HepG2 (cell line): ENCODE data around the gene NPHP4.

Experiments
- ATF2 ChIP-seq: sonication (generic); formaldehyde crosslinking; IDR thresholded peaks from 2 replicates; pipeline ENCODE4 v1.4.0; 2020; ENCODE audit warnings: missing genetic modification reagents
- BRF2 ChIP-seq: sonication (generic); formaldehyde crosslinking; IDR thresholded peaks from 2 replicates; pipeline ENCODE4 v1.8.1; 2022; ENCODE audit warnings: mild to moderate bottlenecking, missing genetic modification reagents
- CTCF ChIP-seq: sonication (generic); formaldehyde crosslinking; IDR thresholded peaks from 2 replicates; pipeline ENCODE4 v1.5.0; 2020; ENCODE audit warnings: mild to moderate bottlenecking, missing genetic modification reagents, moderate library complexity
- ERF ChIP-seq: IDR thresholded peaks from 2 replicates; pipeline ENCODE4 v1.6.1; 2018; ENCODE audit warnings: missing biosample characterization, missing genetic modification reagents
- GABPA ChIP-seq, 2 experiments: IDR thresholded peaks; 2 replicates each; pipeline ENCODE4 v1.6.1; 2011 to 2016; ENCODE audit warnings: low read depth in 2 of 2, low read length in 1 of 2, missing biosample characterization in 1 of 2, missing genetic modification characterization in 1 of 2
- HES4 ChIP-seq: sonication (generic); formaldehyde crosslinking; IDR thresholded peaks from 2 replicates; pipeline ENCODE4 v1.9.0; 2021; ENCODE audit warnings: mild to moderate bottlenecking, missing genetic modification reagents, borderline replicate concordance
- HIC2 ChIP-seq: sonication (generic); formaldehyde crosslinking; IDR thresholded peaks from 2 replicates; pipeline ENCODE4 v1.9.0; 2022; ENCODE audit warnings: low read depth, missing genetic modification reagents
- MED1 ChIP-seq: sonication (generic); formaldehyde crosslinking; IDR thresholded peaks from 2 replicates; pipeline ENCODE4 v1.4.0; 2020; ENCODE audit warnings: missing genetic modification reagents
- MEIS2 ChIP-seq: sonication (generic); formaldehyde crosslinking; IDR thresholded peaks from 2 replicates; pipeline ENCODE4 v1.9.0; 2021; ENCODE audit warnings: mild to moderate bottlenecking, missing genetic modification reagents
- POLR2AphosphoS2 ChIP-seq: IDR thresholded peaks from 2 replicates; pipeline ENCODE4 v1.6.1; 2011; ENCODE audit warnings: low read depth, low read length, improper control_type of control experiment
- SOX6 ChIP-seq, 2 experiments: fragments of 450-650 bp in 1 of 2; sonication (generic) in 1 of 2; formaldehyde crosslinking in 1 of 2; IDR thresholded peaks; 2 replicates each; pipeline versions ENCODE4 v1.4.0 to v1.6.1; 2017 to 2020; ENCODE audit warnings: antibody characterized with exemption in 1 of 2, mild to moderate bottlenecking in 1 of 2, missing genetic modification reagents in 1 of 2
- TGIF2 ChIP-seq: IDR thresholded peaks from 2 replicates; pipeline ENCODE4 v1.6.1; 2016; ENCODE audit warnings: control low read depth, missing compliant biosample characterization
- ZKSCAN1 ChIP-seq: fragments of 150-350 bp; IDR thresholded peaks from 2 replicates; pipeline ENCODE4 v1.6.1; 2014; ENCODE audit warnings: low read length
- TF ChIP-seq, protein P1 (sequence below): sonication (generic); formaldehyde crosslinking; IDR thresholded peaks from 2 replicates; pipeline ENCODE4 v1.4.0; 2020; ENCODE audit warnings: missing genetic modification reagents

DNA sequence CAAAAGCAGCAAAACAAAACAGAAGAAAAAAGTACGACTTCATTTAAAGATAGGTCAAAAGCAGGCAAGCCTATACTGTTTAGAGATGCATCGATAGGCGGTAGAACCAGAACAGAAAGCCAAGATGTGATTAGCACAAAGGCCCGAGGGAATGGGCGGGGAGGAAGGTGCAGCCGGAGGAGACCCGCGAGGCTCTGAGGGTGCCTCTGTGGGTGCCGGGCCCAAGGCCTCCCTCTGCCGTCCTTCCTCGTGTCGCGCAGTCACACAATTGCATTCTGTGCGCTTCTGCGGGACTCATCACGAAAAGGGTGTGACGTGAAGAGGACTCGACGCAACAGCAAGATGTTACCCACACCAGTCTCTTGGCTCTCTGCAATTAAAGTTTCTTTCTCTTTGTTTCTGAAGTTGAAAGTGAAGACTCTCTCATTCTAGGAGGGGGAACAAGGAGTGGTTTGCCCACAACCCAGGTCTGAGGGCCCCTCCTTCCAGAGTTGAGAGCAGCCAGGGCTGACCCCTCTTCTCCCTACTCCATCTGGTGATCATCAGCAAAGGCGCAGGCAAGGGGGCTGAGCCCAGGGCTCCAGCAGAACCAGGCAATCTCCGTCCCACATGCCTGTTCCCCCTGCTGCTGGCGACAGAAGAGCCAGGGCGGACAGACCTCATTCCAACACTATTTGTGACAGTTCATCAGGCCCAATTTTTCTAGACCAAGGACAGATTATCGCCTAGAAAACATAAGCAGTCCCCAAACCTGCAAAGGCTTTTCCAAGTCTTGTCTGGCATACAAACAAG is 41.0 kb downstream of the NPHP4 start:
- TF ChIP-seq TGIF2 (CRISPR knock-in tag) (no peak), BRF2 (CRISPR knock-in tag) (no peak), HIC2 (CRISPR knock-in tag) (no peak), ZKSCAN1 (no peak), HES4 (CRISPR knock-in tag) (no peak), SOX6 (IDR thresholded peaks at IDR 0.05) (no peak), SOX6 (CRISPR knock-in tag; IDR thresholded peaks at IDR 0.05) (no peak), MED1 (no peak), GABPA (IDR thresholded peaks at IDR 0.05; ENCODE audit: low read depth, low read length) (no peak), GABPA (CRISPR knock-in tag; IDR thresholded peaks at IDR 0.05; ENCODE audit: low read depth) (no peak), ERF (CRISPR knock-in tag) (no peak), ATF2 (CRISPR knock-in tag) (no peak), MEIS2 (CRISPR knock-in tag) (no peak), CTCF (CRISPR knock-in tag) (no peak), POLR2AphosphoS2 (no peak)
- TF ChIP-seq, protein P1, sequence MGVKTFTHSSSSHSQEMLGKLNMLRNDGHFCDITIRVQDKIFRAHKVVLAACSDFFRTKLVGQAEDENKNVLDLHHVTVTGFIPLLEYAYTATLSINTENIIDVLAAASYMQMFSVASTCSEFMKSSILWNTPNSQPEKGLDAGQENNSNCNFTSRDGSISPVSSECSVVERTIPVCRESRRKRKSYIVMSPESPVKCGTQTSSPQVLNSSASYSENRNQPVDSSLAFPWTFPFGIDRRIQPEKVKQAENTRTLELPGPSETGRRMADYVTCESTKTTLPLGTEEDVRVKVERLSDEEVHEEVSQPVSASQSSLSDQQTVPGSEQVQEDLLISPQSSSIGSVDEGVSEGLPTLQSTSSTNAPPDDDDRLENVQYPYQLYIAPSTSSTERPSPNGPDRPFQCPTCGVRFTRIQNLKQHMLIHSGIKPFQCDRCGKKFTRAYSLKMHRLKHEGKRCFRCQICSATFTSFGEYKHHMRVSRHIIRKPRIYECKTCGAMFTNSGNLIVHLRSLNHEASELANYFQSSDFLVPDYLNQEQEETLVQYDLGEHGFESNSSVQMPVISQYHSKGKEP (CRISPR knock-in tag) = no peak
